GM12872 (cell line): ENCODE measurements around the gene PAQR5.

Experiments
- CTCF ChIP-seq: IDR thresholded peaks from 3 replicates; pipeline ENCODE4 v1.5.1; 2011; ENCODE audit warnings: low read depth, mild to moderate bottlenecking, low read length, moderate library complexity; ENCODE audit not compliant: insufficient read depth

Gene PAQR5

DNA sequence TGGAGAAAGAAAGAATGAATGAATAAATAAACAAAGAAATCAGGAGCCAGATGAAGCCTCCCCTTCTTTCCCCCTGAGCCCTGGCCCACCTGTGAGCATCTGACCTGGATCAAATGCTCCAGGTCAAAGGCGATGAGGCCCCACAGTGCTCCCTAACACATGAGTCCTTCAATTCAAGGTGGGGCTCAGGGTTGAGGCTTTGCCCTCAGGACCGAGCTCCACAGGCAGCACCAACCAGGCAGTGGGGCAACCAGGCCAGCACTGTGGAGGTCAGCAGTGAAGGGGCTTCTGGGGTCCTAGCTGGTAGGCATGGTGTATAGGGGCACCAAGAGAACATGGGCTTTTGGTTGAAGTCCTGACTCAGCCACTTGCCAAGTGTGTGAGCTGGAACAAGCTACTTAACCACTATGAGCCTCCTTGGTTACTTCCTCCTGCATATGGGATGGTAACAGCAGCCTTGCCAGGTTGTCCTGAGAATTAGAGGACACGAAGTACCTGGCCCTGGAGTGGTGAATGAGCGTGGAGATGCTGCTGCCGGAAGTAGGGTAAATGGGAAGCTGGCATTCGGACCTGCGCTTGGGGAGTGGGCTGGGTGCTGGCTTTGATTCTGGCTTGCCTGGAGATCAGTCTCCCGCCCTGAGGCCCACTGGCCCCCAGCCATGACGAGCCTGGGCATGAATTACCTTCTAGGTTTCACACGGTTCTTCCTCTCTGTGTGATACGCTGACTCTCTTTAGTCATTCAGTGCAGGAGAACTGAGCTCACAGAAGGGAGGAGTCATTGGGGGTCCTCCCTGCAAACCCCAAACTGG lies 10.0 kb upstream of the PAQR5 start:
- no peak for TF ChIP-seq CTCF

DNA sequence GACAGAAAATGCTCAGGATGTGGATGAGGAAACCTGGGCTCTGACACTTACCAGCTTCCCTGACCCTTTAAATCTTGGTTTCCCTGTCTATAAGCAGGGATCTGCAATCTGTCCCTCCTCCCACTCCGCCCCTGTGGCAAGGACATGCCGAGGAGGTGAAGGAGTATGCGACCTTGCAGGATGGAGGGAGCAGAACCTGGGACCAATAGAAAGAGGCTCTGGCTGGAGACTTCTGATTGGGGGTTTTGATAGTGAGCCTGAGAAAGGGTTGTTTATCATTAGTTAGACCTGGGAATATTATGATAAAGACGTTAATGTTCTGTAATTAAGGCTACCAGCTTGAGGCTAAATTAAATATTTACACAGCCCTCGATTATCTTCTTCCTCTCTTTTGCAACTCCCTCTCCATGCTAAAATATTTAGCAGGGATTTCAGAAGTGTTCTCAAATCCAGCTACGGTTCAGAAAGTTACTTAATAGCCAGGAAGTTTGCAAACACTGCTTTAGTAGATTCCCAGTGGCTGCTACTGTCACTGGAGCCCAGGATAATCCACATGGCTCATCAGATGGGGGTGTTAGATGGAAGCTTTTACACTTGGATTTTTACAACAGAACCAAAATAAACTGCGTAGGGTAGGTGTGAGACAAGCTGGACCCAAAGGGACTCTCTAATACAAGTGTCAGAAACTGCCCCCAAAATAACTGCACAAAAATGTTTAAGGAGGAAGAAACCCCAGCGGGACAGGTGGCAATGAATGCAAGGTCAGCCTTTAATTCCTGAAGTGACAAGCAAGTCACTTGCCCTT lies 9.2 kb upstream of the PAQR5 start:
- no peak for TF ChIP-seq CTCF

DNA sequence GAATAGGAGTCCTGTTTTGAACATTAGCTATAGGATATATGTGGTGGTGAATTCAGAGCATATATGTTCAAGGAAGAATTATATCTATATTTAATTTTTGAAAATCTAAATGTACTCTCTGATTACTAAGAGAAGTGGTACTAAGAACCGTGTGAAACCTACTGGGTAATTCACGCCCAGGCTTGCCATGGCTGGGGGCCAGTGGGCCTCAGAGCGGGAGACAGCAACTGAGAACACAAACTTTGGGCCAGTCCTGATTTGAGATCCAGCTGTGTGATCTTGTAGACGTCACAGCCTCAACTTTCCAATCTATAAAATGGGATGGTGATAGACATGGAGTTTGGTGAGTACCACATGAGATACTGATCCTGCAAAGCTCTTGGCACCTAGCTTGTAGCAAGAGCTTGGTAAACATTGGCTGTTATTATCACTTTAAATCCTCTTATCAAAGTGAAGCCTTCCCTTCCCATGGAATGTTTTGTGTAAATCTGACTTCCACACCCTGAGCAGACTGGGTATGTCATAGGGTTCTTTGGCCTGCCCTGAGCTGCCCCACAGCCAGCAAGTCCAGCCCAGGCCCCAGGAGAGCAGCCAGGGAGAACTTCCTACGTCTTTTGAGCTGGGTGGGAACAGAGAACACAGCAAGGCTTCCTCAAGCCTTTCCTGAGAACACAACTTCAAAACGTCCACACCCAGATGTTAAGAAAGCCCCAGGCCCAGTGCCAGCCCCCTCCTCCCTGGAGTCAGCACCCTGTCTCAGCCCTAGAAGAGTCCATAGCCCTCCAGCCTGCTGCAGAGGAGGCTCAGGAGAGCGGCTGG lies 8.2 kb upstream of the PAQR5 start:
- no peak for TF ChIP-seq CTCF

GRCh38 chr15:69292826-69293420 lies 5.8 kb upstream of the PAQR5 start:
- TF ChIP-seq CTCF = no peak

- TF ChIP-seq CTCF = no peak
These were observed 4.7 kb upstream of the PAQR5 start for GRCh38 chr15:69293741-69294615.

DNA sequence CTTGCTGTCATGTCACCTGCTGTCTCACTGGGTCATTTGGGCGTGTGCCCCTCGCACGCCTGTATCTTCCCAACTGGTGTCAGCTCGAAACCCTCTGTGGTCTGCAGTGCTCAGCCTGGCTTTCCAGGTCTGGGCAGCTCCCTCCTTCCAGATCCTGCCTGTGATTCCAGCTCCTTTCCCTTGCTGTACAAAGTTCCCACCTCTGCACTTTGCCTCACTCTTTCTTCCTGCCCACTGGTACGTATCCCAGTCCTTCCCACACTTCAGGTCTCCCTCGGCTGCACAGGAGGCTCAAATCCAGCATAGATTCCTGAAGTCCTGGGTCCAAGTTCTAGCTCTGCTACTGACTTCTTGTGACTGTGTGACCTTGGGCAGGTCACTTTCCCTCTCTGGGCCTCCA lies 2.1 kb upstream of the PAQR5 start:
- TF ChIP-seq CTCF = no peak
